Islet precursor cell (in vitro differentiated cells): ENCODE data around the gene BMP5.

Experiments used
- DNase-seq: peaks from one replicate; pipeline ENCODE4 v3.0.0-alpha.2; 2018

BMP5 gene

GRCh38 chr6:55798571-55798970 is 76.8 kb downstream of the BMP5 start:
- no peak for DNase-seq

DNA sequence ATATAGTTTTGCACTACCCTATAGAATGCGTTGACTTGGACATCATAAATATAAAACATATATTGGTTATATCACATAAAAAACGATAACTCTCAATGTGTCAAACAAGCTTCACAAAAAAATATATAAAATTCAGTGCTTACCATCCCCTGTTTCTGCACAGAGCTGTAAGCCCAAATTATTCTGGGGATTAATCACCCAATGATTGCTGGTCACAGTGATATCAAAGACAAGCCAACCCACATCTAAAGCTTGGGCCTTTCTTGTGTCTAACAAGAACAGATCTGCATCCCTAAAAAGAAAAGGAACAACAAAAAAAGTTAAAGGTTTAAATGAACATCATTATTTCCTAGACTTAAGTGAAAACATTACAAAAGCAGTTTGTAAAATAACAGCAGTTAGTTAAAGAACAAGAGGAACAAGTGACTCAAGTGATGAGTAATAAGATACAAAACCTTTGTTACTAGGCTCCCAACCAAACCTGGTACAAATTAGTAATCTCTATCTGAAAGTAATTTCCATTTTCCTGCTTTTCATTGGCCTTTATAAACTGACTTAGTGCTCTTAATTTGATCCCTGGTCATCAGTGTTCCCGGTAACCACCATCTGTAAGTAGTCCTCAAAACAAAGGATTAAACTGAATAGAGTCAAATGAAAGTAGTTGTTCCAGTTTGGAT is 81.1 kb downstream of the BMP5 start:
- no peak for DNase-seq

DNA sequence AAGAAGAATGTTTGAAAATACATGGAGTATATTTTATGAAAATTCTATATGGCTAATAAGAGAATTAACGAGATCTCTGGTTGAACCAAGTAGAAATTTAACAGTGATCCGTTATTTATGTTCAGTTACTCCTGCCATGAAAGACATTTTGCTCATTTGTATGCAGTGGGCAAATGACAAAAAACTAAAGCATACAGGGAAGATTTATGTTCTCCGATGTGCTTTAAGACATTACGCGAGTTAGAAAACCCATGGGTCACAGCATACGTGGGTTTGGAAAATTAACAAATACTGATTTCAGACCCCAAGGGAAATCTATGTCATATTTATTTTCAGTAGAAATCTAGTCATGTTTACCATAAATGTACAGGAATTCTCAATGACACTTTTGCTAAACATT is 90.1 kb downstream of the BMP5 start:
- DNase-seq, result no peak

DNA sequence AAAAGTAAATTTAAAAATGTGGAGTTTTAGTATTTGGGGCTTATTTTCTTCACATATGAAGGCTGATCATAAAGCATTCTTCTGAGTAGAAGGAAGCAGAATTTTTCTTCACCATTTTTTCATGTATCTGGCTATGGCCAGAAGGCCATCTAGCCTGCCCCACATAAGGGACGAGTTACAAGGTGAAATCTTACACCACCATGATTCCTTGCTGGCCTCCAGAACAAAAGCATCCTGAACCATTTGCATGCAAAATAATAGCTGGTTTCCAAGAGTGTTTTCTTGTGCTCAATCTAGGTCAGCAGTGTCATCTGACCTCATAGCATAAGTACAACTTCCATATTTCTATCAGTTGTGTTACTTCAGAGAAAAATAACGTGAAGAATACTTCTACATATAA is 93.1 kb downstream of the BMP5 start:
- DNase-seq, result no peak

DNA sequence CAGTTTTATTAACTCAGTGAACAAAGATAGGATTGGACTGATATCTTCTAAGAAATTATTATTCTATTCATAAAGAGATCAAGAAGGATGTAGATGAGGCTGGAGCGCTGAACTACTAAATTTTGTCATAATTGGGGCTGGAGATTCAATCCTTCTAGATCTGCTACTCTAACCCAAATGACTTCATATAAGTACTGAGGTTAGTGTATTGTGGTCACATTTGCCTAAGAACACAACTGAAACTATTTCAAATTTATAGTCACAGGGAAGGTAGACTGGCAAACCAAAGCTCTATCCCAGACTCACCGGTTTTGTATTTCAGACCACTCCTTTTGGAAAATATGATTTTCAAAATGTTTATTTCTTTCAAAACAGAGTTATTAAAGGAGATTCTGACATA is 96.7 kb downstream of the BMP5 start:
- no peak for DNase-seq

- DNase-seq, result no peak
Measured at GRCh38 chr6:55777469-55777868, 97.9 kb downstream of the BMP5 start.

- no peak for DNase-seq
Measured at GRCh38 chr6:55776113-55776512, 99.3 kb downstream of the BMP5 start.

DNA sequence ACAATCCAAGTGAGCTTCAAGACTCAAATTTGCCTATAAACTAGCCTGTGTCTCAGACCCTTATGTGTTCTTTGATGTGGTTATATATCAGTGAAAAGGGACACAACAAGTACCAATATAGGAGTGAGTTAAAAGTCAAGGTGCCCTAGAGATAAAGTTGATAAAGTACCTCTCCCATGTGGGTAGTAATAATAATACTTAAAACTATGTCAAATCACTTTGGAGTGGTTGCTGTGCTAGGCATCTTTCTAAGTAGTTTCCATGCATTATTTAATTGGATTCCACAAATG is 100.4 kb downstream of the BMP5 start:
- no peak for DNase-seq

GRCh38 chr6:55774286-55775028 is 100.9 kb downstream of the BMP5 start:
- no peak for DNase-seq

DNA sequence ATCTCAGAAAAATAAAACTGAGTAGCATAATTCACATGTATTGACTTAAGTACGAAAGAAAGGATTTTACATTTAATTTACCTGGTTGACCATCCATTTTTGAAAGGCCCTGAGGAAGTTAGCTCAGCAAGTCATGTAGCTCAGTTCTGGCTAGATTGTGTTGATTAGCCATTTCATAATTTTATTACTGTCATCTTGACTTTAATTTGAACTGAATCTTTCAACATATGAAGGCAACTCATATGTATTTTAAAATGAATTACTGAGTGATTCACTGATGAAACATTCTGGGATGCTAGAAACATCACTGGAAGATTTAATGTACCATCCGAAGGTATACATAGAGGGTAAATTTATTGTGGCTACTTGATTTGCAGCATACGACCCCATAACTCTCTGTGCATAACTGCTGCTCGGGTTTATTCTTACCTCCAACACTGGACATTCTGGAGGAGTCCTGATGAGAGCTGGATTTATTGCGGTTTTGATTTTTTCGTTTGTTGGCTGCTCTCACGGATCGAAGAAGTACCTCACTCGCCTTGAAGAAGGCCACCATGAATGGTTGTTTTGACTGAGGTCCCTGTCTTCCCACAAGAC is 101.7 kb downstream of the BMP5 start:
- no peak for DNase-seq

GRCh38 chr6:55772730-55773129 is 102.7 kb downstream of the BMP5 start:
- no peak for DNase-seq

- DNase-seq, result no peak
Measured at GRCh38 chr6:55759536-55759935, 115.9 kb downstream of the BMP5 start.

GRCh38 chr6:55758156-55758937 is 117.0 kb downstream of the BMP5 start:
- no peak for DNase-seq

GRCh38 chr6:55756531-55757031 is 118.8 kb downstream of the BMP5 start:
- DNase-seq, result no peak

GRCh38 chr6:55748880-55749279 is 126.5 kb downstream of the BMP5 start:
- no peak for DNase-seq

- DNase-seq, result no peak
Measured at GRCh38 chr6:55746473-55746872, 128.9 kb downstream of the BMP5 start.

DNA sequence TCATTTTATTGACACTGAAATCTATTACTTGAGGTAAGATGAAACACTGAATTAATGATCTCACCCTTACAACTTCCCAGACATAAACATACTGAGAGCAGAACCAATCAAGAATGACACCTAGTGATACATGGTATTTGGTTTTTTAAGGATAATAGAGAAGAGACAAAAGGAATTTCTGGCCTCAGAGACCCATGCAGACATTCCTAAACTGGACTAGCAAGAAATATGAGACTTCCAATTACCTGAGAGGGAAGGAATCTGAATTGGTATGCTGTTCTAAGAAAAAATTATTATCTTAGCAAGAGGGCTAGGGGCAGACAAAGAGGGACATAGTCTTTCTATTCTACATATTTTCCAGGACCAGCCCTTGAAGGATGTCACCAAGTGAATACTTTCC is 141.1 kb downstream of the BMP5 start:
- no peak for DNase-seq

GRCh38 chr6:55729665-55730064 is 145.7 kb downstream of the BMP5 start:
- DNase-seq, result no peak

DNA sequence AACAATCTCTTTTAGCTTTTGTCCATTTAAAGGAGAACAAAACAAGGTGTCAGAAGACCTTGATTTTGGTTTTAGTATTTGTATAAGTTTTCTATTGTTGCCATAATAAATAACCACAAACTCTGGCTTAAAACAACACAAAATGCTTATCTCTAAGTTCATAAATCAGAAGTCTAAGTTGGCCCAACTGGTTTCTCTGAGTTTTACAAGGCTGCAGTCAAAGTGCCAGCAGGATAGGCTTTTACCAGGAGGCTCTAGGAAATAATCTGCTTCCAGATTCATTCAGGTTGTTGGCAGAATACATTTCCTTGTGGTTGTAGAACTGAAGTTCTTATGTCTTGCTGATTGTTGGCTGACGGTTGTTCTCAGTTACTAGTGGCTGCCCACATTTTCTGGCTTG is 149.2 kb downstream of the BMP5 start:
- DNase-seq, result no peak

DNA sequence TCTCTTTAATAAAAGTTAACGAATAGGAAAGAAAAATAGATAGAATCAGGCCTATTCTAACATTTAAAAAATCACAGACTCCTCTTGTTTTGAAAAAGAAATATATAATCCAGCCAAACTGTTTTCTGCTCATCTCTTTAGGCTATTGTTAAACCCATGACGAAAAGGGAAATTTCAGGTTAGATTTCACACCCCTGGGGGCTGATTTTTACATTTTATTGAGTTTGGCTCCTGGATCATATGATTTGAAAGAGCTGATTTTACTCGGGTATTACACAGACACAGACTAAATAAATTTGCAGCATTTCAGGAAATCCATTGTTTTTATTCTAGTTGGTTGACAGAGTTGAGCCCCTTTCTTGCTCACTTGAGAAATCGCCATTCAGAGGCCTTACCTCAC is 160.6 kb downstream of the BMP5 start:
- no peak for DNase-seq

GRCh38 chr6:55713436-55713835 is 162.0 kb downstream of the BMP5 start:
- DNase-seq, result no peak

GRCh38 chr6:55708711-55709110 is 166.7 kb downstream of the BMP5 start:
- no peak for DNase-seq
